Stimulated activated naive CD8-positive, alpha-beta T cell treated with anti-CD3 and anti-CD28 coated beads, Interleukin-15, Interleukin-2, amounts not matched to agents 100 U/mL and 50 U/mL, for 24 hours (primary cell): ENCODE measurements around the gene PGAP6.
"Not testable (repeated sequence)": the region's sequence is repeated elsewhere in the genome, so short reads cannot be mapped to it uniquely, and the experiment has no call there.

Experiments
- ATAC-seq: fragments of 150-1000 bp; cut with Tn5 transposase; one replicate; pipeline ENCODE4 v1.10.0; 2021
- DNase-seq: peaks from one replicate; pipeline ENCODE4 v3.0.0; 2021

PGAP6 gene

DNA sequence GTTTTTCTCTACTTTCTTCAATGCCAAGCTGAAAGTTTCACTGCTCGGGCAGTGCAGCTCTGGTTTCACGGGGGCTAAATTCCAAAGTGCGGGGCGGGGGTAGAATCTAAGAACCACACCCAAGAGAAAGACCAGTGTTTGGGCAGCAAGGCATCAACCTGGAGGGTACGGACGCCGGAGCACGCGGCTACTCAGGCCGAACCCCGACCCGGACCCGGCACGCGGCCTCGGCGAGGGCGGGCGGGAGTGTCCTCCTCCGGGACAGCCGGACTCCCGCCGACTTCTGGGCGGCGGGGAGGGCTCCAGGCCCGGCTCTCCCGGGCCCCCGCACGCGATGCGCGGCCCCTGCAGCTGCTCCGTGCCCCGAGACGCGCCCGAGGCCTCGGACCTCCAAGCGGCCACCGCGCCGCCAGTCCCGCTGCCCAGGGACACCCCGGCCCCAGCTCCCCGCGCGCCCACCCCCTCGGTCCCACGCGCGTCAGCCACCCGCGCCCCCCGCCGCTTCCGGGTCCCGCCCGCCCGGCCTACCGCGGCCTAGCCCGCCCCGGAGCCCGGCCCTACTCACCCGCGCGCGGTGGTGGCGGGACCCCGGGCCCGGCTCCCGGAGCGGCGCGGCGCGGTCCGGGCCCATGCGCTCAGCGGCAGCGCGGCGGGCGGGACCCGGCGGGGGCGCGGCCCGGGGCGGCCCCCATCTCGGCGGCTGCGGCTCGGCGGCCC, 29.8 kb downstream of the PGAP6 start:
- DNase-seq = peak; percentile 51
- peak; percentile 21 for ATAC-seq

DNA sequence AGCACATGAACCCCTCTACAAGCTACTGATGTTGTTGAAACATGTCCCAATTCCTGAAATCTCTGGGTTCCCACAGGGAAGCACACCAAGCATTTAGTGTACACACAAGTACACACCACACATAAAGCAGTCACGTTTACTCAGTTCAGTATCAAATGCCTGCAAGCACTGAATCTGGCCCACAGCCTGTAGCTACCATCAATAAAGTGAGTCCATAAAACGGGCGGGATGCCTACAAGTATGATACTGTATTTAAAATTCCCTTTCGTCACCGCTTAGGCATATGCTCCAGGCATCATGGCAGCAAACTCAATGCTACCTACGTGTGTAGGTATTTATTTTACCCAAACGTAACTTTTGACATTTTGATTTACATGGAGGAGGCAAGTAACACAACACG, 31.6 kb downstream of the PGAP6 start:
- DNase-seq (no peak), ATAC-seq (no peak)

DNA sequence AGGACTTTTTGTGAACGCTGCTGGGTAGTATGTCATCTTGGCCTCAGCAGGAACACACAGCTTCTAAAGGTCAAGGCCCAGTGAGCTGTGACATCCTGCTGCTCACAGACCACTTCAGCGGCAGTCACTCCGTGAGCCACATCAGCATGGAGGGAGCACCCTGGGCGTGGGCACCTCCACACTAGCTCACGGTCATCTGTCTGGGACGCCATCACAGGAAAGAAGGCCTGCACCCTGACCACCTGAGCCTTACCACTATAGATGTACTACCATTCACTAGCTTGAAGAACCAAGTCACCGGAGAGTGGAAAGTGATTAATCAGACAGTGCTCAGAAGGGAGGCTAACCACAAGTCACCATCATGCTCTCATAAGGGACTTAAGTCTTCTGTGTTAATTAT, 32.6 kb downstream of the PGAP6 start:
- ATAC-seq (peak; percentile 39), DNase-seq (peak; percentile 38)

- DNase-seq, ATAC-seq: not testable (repeated sequence)
These were observed 33.3 kb downstream of the PGAP6 start for GRCh38 chr16:348495-348894.

- ATAC-seq = no peak
- no peak for DNase-seq
These were observed 34.6 kb downstream of the PGAP6 start for GRCh38 chr16:347203-347602.

- ATAC-seq = no peak
- no peak for DNase-seq
These were observed 35.2 kb downstream of the PGAP6 start for GRCh38 chr16:346587-346986.

GRCh38 chr16:345772-346171, 36.0 kb downstream of the PGAP6 start:
- DNase-seq = no peak
- no peak for ATAC-seq

DNA sequence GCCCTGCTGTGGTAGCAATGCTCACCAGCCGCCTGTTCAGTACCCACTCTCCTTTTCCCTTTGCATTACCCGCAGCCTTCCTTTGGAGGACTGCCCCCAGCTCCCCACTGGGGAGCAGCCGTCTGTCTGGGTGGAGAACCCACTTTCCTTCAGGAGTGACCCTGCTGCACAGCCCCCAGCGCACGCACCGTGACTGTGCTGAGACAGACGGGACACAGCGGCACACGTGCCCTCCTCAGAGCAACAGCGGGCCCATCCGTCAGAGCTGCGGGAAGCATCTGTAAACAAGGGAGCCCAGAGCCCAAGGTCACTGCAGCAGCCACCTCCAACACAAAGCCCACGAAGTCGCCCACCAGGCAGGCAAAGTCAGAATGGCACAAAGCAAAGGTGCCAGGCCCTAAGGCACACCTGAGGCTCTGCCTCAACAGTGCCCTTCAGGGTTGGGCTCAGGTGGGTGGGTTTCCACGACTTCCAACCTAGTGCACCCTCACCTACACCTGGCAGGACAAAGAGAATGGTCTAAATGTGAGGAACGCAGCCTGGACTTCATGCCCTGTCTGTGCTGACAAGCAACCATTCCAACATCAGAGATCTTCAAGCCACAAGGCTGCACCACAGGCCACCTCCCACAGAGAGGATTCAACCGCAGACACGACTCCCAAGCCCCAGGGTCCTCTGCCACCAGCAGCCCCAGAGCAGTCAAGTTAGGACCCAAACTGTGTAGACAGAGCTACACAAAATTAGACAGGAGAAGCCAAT, 39.1 kb downstream of the PGAP6 start:
- DNase-seq (no peak), ATAC-seq (peak; percentile 28)

DNA sequence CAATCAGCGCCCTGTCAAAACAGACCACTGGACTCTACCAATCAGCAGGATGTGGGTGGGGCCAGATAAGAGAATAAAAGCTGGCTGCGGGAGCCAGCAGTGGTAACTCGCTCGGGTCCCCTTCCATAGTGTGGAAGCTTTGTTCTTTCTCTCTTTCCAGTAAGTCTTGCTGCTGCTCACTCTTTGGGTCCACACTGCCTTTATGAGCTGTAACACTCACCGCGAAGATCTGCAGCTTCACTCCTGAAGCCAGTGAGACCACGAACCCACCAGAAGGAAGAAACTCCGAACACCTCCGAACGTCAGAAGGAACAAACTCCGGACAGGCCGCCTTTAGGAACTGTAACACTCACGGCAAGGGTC, 39.8 kb downstream of the PGAP6 start:
- ATAC-seq, DNase-seq: not testable (repeated sequence)

DNA sequence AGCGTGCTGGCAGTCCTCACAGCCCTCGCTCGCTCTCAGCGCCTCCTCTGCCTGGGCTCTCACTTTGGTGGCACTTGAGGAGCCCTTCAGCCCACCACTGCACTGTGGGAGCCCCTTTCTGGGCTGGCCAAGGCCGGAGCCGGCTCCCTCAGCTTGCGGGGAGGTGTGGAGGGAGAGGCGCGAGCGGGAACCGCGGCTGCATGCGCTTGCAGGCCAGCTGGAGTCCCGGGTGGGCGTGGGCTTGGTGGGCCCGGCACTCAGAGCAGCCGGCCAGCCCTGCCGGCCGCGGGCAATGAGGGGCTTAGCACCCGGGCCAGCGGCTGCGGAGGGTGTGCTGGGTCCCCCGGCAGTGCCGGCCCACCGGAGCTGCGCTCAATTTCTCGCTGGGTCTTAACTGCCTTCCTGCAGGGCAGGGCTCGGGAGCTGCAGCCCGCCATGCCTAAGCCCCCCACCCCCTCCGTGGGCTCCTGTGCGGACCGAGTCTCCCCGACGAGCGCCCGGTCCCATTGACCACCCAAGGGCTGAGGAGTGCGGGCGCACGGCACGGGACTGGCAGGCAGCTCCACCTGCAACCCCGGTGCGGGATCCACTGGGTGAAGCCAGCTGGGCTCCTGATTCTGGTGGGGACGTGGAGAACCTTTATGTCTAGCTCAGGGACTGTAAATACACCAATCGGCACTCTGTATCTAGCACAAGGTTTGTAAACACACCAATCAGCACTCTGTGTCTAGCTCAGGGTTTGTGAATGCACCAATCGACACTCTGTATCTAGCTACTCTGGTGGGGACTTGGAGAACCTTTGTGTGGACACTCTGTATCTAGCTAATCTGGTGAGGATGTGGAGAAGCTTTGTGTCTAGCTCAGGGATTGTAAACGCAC, 40.4 kb downstream of the PGAP6 start:
- not testable (repeated sequence) for ATAC-seq, DNase-seq

- no peak for DNase-seq
- ATAC-seq = no peak
These were observed 41.2 kb downstream of the PGAP6 start for GRCh38 chr16:340370-341091.

DNA sequence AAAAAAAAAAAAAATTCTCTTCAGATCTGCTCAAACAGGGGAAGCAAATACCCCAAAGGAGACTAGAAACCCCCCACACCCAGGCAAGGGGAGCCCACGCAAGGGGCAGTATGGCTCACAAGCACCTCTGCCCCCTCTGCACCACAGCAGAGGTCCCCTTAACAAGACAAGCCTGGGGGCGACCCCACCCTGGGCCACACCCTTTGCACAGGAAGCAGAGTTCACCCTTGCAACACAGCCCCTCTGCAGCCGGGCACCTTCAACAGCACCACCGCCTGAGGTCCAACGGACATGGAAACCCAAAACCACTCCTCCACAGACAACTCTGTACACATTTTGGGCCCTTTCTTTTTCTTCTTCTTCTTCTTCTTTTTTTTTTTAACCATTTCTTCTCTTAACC, 42.1 kb downstream of the PGAP6 start:
- peak; percentile 25 for ATAC-seq
- no peak for DNase-seq

GRCh38 chr16:337975-338575, 43.7 kb downstream of the PGAP6 start:
- DNase-seq (no peak), ATAC-seq (no peak)

DNA sequence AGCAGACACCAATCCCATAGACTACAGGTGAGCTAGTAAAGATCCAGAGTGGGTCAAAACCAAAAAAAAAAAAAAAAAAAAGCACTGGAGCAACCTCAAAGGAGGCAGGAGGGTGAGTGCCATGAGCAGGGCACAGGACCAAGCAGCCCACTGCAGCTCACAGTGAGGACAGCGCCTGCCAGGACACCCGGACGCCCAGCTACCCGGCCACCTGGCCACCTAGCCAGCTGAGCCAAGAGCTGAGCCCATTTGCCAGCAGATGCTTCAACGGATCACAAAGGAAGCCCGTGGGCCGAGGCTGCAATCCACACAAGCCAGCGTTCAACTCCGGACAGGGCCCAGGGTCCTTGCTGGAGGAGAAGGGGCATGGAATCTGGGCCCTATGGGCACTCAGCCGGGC, 44.3 kb downstream of the PGAP6 start:
- ATAC-seq = no peak

GRCh38 chr16:336269-336668, 45.5 kb downstream of the PGAP6 start:
- ATAC-seq (no peak), DNase-seq (no peak)

More for the DNA sequence above, 44.3 kb downstream of the PGAP6 start:
- no peak for DNase-seq

DNA sequence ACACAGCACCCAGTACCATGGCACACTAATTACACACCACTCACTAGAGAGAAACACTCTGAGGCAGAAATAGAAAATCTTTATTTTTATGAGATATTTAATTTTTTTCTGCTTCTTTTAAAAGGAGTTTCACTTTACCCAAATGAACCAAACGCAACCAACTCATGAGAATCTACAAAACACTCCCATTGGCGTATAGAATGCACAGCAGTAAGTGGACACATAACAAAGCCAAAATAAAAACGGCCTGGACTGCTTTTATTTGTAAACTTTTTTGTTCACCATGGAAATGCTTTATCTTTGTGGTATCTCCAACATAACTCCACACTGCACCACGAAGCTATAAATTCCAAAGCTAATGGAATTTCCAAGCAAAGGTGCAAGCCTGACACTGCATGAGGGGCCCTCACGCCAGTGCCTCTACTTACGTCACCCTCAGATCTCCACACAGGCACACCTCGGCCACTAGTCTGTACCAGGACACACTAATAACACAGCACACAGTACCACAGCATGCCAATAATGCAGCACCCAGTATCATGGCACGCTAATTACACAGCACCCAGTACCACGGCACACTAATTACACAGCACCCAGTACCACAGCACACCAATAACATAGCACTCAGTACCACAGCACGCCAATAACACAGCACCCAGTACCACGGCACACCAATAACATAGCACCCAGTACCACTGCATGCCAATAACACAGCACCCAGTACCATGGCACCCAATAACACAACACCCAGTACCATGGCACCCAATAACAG, 46.7 kb downstream of the PGAP6 start:
- ATAC-seq, DNase-seq: not testable (repeated sequence)

GRCh38 chr16:334164-334832, 47.5 kb downstream of the PGAP6 start:
- ATAC-seq, DNase-seq: not testable (repeated sequence)

- ATAC-seq = no peak
- DNase-seq = no peak
These were observed 48.2 kb downstream of the PGAP6 start for GRCh38 chr16:333406-334094.

GRCh38 chr16:331181-331814, 50.5 kb downstream of the PGAP6 start:
- DNase-seq, ATAC-seq: not testable (repeated sequence)
